LoVo (cell line): ENCODE measurements around the gene C1orf74.
"Not testable (repeated sequence)": the region's sequence is repeated elsewhere in the genome, so short reads cannot be mapped to it uniquely, and the experiment has no call there.

Experiments
- DNase-seq: peaks from one replicate; pipeline ENCODE4 v3.0.0-alpha.2; 2016; ENCODE audit warnings: low spot score

C1orf74 gene

DNA sequence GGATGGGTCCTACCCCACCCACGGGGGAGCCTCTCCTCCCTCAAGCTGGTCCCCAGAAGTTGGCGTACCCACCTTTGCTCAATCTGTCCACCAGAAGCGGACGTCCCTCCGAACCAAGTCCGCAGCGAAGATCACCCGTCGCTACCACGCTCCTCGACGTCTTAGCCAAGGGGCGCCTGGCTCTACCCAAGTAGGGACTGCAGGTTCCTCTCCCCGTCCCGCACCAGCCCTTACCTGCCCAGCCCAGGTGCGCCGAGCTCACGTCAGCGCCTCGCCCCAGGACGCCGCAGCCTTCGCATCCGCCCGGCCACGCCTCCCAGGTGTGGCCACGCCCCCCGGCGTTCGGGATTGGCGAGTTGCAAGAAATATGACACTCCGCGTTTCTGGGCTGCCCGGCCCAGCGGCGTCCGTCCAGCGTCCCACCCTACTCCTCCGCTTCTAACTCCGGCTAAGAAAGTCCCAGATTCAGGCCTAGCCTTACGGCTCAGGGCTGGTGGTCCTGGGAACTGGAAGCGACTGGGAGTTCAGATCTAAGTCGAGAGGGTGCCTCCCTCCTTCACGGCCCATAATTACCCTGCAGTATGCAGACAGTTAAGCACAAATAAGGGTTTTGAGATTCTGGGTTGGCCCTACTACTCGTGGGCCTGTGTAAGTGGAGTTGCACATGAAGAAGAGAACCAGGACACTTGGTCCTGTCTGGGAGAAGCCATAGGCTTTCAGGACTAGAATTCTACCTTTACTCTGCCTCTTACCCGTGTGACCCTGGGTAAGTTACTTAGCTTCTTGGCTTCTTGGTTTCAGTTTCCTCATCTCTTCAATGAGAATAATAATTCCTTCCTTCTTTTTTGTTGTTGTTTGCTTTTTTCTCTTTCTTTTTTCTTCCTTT is 21.8 kb upstream of the C1orf74 start, which contains the start of gene IRF6:
TSS of gene IRF6 (minus strand) at position 268 of the 886 bp plus-strand sequence. CDS start 4,729 bp downstream, outside the sequence.
- DNase-seq, result peak; percentile 94

DNA sequence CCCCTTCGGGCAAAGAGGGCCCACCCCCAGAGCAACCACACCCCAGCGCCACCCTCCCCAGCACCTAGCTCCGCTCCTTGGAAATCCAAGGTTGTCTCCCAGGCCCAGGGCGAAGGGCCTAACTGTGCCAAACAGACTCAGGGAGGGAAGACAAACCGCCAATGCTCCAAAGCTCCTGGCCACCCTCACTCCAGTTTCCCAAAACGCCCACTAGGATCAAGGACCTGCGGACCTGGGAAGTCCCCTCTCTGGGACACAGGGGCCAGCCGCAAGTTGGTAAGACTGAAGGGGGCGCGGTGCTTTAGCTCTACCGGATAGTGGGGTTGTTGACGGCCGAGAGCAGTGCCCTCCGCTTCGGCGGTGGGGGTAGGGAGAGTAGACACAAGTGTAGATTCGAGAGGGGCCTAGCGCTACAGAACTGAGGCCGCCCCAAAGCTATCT is 21.0 kb upstream of the C1orf74 start:
- no peak for DNase-seq

DNA sequence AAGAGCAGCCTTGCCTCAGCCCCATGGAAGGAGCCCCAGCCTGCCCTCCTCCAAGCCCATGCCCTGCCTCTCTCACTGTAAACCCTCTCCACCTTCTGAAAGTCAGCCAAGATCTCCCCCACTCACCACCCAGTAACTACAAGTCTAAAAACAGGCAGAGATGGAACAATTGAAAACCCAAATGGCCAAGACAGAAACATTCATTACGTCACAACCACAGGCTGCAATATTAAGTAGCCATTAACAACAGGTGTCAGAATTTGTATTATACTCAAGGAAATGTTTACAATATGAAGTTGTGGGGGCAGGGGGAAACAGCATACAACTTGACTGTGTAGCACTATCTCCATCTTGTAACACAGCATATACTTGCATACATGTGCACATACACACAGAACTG is 19.2 kb upstream of the C1orf74 start:
- no peak for DNase-seq

DNA sequence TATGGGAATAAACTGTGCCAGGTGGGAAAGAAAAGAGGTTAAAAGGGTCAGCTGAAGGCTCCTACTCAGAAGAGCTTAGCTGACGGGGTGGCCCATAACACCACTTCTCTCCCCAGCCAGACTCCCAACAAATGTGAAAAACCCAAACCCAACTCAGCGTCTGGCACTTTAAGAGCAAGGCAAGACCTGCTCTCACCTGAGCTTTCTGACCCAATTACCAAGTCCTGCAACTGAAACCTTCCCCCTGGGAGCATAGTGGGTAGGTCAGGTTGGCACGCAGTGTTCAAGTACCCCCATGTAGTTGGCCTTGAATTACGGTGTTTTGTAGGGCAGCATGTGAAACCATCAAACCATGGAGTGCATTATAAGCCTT is 18.4 kb upstream of the C1orf74 start:
- DNase-seq, result no peak

DNA sequence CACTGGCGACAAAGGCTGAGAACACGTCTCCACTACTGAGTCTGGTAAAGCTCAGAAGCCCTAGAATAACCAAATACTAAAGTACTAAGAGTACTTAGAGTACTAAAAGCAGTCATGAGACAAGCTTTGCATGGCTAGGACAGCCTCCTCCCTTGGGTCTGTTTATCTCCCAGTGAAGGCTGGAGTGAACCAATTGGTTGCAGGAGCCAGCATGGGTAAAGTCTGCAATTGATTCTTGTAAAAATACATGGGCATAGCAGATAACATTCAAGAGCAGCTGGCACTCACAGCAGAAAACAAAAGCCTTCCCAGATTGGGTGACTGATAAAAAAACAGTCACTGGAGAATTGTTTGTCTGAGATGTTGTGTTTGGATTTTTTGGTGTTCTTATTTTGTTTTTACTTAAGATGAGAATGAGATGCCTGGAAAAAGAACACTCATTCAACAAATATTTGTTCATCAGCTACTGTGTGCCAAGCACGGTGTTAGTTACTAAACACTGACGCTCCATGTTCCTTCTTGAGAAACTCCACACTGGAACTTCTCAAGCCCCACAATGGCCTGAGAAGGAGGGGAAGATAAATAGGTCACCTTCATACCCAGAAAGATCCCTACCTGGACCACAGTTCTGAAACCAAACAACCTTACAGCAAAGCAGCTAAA is 17.9 kb upstream of the C1orf74 start:
- DNase-seq, result no peak

DNA sequence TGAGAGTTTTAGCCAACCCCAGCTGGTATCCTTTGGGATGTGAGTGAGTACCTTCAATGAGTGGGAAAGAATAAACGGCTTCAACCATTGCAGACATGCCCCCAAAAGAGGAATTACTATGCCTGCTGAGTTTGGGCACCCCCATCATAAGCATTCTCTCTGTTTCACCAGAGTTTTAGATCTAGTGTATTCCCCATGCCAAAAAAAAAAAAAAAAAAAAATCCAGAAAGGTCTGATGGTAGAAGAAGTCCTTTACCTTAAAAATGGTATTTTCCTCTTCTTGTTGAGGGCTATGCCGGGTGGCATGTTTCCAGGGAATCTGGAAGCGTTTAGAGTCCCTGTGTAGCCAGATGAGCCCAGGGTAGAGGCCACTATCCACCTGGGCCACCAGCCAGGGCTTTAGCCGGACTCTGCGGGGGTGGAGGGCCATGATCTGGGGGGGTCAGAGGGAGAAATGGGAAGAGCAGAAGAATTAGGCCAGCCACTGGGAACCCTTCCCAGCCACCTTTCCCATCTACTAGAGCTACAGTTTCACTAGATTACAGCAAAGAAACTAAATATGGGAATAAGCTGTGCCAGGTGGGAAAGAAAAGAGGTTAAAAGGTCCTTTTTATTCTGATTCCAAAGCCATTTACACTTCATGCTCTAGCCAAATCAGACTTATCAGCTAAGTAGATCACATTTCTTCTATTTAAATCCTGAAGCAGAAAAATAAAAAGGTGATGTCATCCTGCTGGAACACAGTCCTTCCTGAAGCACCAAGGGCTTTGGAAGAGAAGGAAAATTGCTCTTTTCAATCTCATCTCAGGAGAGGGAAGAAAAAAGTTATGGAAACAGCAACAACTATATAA is 16.9 kb upstream of the C1orf74 start:
- no peak for DNase-seq

DNA sequence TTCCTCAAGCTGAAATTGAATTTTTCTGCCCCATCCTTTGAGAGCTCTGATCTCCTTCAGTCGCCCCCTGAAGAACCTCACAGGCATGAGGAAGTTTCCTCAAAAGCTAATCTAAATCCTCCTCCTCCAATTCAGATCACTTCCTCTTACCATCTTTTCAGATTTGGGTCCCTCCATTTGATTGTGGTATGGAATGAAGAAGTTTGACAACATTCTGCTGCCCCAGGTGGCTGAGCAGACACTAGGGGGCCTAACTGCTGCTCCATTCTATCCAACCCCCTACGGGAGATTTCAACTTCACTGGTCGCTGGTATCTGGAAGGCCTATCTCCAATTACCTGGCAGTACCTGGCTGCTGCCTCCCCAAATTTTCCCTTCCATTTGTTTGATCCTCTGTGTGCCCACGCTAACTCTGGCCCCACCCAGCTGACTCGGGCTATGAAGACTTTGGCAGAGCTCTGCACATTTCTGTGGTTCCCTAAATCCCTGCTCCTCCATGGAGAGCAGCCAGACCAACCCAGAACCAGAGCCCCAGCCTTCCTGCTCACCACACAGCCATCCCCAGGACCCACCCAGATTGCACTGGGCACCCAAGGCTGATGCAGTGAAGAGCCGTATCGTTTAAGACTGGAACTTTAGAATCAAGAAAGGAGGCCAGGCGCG is 13.8 kb upstream of the C1orf74 start:
- no peak for DNase-seq

DNA sequence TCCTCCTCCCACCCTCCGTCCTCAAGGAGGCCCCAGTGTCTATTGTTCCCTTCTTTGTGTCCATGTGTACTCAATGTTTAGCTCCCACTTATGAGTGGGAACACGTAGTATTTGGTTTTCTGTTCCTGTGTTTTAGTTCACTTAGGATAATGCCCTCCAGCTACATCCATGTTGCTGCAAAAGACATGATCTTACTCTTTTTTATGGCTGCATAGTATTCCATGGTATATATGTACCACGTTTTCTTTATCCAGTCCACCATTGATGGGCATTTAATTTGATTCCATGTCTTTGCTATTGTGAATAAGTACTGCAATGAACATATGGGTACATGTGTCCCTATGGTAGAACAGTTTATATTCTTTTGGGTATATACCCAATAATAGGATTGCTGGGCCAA is 9.4 kb upstream of the C1orf74 start:
- DNase-seq, result not testable (repeated sequence)

DNA sequence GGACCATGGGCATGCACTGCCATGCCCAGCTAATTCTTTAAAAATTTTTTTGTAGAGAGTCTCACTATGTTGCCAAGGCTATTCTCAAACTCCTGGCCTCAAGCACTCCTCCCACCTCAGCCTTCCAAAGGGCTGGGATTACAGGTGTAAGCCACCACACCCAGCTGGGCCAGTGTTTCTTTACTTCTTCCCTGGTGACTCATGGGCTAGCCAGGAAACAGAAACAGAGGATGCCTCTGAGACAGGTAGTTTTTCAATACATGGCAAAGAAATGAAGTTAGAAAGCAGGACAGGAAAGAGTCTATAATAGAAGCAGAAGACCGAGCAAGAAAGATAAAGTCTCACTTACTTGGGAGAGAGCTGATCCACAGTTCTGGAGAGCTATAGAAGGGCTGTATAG is 7.6 kb upstream of the C1orf74 start:
- peak; percentile 30 for DNase-seq

DNA sequence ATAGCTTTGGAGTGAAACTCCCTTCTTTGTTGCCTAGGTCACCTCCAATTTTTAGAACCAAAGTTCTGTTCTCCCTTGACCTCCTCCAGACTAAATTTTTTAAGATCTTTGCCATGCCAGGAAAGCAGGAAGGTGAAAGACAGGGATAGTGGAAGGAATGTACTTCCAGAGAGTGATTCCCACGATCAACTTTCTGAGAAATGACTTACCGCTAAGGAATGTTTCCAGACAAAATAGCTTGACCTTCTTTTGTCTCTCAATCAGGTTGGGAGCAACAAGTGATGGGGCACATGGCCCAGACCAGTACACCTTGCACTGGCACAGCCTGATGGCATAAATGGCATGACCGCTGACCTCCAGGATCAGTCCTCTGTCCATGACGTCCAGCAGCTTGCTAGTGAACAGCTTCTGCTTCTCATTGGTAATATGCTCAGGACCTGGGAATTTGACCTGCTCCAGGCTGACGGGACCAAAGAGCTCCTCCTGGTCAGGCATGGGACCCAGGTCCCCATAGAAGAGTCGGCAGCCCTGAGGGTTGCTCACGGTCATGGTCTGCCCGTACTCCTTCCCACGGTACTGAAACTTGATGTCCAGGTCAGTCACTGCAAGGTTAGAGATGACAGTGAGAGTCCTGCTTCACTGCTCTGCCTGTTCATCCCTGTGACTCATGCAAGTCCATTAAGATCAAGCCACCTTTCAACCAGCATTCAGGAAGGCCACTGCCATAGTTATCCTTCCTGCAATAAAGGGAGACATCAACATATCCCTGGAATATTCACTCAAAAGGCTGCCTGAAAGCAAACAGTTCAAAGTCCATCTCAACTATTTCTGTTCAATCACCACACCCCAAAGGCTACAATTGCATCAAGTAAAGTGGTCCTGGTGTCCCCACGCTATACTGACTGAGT is 6.2 kb upstream of the C1orf74 start:
- peak; percentile 14 for DNase-seq

DNA sequence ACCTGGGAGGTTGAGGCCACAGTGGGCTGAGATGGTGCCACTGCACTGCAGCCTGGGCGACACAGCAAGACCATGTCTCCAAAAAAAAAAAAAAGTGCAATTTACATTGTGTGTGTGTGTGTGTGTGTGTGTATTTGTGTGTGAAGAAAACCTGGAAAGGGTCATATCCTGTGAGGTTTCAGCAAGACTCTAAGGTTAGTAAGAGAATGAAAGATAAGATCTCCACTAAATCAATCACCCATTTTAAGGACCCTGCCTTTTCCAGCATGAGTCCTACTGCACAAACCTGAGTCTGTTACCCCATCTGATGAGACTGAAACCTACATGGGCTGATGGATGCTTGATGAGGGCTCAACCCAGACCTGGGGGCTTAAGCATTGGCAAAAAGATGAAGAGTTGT is 4.9 kb upstream of the C1orf74 start:
- DNase-seq, result no peak

DNA sequence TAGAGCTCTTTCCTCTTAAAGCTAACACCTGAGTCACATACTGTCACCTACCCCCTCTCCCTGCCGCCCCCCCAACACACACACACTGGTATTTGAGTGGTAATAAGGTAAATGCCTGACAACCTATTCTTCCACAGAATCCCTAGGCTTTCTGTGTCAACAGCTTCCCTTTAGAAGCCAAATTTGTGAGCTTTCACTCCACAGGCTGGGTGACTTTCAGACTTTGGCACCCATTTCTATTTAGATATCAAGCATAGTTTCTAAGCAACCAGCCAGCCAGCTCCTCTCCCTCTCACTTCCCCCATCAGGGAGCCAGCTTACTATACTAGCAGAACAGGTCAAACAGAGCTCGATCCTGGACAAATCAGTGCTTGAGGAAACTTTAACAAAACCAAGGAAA is 3.2 kb upstream of the C1orf74 start:
- no peak for DNase-seq

DNA sequence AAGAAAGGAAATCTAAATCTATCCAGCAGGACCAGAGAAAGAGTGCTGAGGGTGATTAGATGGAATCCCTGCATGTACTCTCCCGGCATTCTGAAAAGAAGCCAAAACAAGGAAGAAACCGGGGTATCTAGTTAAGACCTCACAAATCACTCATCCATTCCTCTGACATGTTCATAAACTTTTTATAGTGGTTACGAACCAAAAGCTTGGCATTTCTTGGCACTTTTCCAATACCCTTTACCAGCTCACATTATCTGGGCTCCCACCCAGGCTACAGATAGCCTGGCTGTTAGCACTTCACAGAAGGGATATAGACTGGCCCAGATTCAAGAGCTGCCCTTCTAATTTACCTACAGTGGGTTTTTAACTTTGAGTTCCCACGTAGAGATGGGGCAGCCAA is 1.8 kb upstream of the C1orf74 start:
- peak; percentile 34 for DNase-seq

DNA sequence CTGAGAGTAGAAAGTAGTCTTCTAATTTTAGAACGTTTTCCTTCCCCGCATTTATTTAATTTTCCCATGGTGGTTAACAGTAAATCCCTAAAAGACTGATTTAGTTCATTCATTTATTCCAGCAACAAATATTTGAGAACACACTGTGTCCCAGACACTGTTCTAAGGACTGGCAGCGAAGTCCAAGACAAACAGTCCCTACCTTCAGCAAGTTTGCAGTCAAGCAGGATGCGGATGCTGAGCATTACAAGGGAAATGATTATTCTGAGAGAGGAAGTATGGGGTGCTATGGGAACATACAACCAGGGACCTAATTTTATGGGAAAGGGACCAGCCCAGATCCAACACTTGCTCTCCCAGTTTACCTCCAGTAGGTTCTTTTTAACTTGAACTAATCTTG is 1.2 kb upstream of the C1orf74 start:
- no peak for DNase-seq

DNA sequence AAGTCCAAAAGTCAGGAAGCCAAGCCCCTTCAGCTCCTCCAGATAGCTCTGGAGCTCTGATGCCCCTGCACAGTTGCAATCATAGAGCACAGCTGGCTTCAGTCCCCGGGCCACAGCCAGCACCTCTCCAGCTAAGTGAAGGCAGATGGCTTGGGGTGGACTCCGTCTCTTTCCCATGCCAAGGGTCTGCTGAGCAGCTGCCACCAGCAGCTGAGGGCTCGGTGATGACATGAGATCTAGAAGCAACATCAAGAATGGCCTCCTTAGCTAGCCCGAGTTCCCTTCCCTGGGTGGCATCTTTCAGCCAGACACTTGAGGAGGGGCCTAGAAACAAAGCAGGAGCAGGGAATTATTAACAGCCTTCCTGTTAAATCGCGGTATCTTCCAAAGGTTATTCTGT is 973 bp downstream of the C1orf74 start:
- DNase-seq, result no peak

DNA sequence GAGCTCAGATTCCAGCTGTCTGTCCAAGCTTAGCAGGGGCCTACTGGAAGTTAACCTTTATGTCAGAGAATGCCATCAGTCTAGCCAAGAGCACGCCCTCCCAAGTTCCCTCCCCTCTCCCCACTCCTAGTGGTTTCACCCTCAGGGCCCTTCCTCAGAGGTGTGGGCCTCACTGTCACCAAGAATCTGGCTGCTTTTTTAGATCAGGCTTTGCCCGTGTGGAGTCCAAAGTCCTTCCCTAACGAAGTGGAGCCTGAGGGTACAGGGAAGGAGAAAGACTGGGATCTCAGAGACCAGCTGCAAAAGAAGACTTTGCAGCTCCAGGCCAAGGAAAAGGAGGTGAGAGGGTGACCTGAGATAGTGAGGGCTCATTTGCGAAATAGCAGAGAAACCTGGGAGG is 4.1 kb downstream of the C1orf74 start:
- peak; percentile 27 for DNase-seq

DNA sequence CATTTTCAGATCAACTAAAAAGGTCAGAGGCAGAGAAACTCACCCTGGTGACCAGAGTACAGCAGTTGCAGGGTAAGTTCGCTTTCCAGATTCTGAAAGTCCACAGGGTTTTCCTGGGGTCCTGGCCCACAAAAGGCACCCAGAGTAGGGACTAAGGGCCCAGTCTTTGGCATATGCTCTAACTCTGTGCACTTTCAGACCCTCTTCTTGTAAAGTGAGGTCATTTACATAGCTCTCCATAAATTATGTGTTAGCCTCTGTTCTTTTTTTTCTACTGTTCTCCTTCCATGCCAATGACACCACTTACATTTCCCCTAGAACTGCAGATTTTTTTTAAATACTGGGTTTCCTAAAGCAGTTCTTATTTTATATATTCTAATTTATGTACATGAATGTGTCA is 6.3 kb downstream of the C1orf74 start:
- no peak for DNase-seq

DNA sequence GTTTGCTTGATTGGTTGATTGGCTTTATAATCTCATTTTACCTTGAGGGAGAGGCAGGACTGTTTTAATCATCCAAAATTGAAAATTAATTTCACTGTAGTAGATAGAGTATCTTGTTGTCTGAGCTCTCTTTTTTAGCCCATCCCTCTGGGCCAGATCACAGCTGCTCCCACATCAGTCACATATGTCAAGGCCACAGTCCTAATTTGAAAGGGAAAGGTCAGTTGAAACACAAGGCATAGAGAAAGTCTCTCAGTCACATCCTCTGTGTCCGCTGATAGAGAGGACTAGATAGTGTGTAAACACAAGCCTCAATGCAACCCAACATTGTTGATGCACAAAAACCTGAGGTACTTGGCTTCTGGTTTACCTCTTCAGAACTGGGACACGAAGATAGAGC is 6.8 kb downstream of the C1orf74 start:
- no peak for DNase-seq

DNA sequence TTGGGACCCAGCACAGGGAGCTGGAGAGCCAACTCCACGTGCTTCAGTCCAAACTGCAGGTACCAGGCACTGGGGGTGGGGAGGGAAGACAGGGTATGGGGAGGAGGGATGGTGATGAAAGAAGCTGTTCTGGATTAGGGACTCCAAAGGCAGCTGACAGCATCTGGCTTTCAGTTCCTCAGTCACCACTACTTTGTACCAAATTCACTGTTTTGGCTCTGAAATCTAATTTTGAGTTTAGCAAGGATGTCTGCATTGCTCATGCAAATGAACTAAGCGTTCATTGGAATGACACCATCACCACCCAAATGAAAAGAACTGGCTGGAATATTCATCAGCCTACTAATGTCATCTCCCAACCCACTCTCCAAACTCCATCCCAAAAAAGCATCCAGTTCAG is 8.7 kb downstream of the C1orf74 start:
- DNase-seq, result no peak

DNA sequence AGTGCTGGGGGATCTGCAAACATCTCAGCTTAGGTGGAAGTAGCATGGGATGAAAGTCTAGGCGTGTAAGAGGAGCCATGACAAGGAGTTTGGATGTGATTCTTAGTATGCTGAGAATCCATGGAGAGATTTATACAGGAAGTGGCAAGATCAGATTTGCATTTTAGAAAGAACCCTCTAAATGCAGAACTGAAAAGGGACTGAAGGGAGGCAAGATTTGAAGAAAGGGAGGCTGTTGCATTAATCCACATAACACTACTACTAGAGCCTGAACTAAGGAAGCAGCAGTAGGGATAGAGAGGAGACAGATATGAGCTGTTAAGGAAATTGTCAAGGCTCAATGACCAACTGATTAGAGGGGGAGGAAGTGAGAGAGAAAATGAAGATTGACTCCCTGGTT is 9.8 kb downstream of the C1orf74 start:
- no peak for DNase-seq

DNA sequence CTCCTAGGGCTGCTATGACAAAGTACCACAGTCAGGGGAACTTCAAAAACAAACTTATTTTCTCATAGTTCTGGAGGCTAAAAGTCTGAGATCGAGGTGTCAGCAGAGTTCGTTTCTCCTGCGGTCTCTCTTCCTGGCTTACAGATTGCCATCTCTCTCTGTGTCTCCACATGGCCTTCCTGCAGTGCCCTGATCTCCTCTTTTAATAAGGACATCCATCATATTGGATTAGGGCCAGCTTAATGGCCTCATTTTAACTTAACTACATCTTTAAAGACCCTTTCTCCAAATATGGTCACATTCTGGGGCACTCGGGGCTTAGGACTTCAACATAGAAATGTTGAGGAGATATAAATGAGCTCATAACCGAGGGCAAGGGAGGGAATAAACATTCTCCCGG is 12.2 kb downstream of the C1orf74 start:
- no peak for DNase-seq
